Breast epithelium (tissue), 4 donors: ENCODE measurements around the gene FHDC1. TPM values are rescaled to one million over a fixed set of nuclear protein-coding genes. Genes with fewer than 3 reads are reported as not detected.

Experiments
- DNase-seq, 2 donors: peaks; one replicate each; pipeline ENCODE4 v3.0.0-alpha.2; 2019; ENCODE audit warnings: low spot score in 2 of 2
- H3K27ac ChIP-seq, 2 donors: fragments of 200-600 bp; sonication (generic) in 1 of 2; one replicate each; pipeline ENCODE4 v1.5.1; 2016 to 2019; ENCODE audit warnings: mild to moderate bottlenecking in 1 of 2
- H3K27me3 ChIP-seq, 2 donors: fragments of 200-600 bp; sonication (generic) in 1 of 2; one replicate each; pipeline versions ENCODE4 v1.5.1 to v1.6.0; 2017 to 2019; ENCODE audit warnings: control low read depth in 1 of 2, mild to moderate bottlenecking in 1 of 2
- H3K36me3 ChIP-seq: fragments of 200-600 bp; one replicate; pipeline ENCODE4 v1.5.1; 2019
- H3K4me1 ChIP-seq, 2 donors: fragments of 200-600 bp; sonication (generic); one replicate each; pipeline ENCODE4 v1.5.1; 2016 to 2019; ENCODE audit warnings: control low read depth in 1 of 2
- H3K4me3 ChIP-seq, 3 donors: fragments of 200-600 bp; sonication (generic); 1 replicate in 2 of 3; 2 replicates in 1 of 3; pipeline ENCODE4 v1.5.1; 2016 to 2019; ENCODE audit warnings: mild to moderate bottlenecking in 3 of 3, moderate library complexity in 2 of 3
- H3K9me3 ChIP-seq, 2 donors: fragments of 200-600 bp; sonication (generic) in 1 of 2; one replicate each; pipeline ENCODE4 v1.5.1; 2016 to 2019; ENCODE audit warnings: control low read depth in 1 of 2
- POLR2A ChIP-seq: fragments of 450-650 bp; IDR thresholded peaks from one replicate; pipeline ENCODE4 v1.6.1; 2016; ENCODE audit warnings: antibody characterized with exemption, mild to moderate bottlenecking, moderate library complexity
- POLR2AphosphoS5 ChIP-seq, 3 donors: sonication (generic); formaldehyde crosslinking; IDR thresholded peaks; one replicate each; pipeline ENCODE4 v1.6.1; 2017; ENCODE audit warnings: antibody characterized with exemption in 3 of 3
- intact Hi-C: fragments of 100-400 bp; cut with DNase I; formaldehyde crosslinking; loops from one replicate; pipeline ENCODE4 v1.15.1; 2023; ENCODE audit warnings: low total_unique reads
- total RNA-seq, 3 donors: library from RNA; depleted of rRNA; stranded (reverse); fragments of >200 nt; gene quantifications; one replicate each; pipeline ENCODE4 v1.1.0, GENCODE V29; 2016
- TF ChIP-seq, protein P1 (sequence below), 3 donors: fragments of 450-650 bp; IDR thresholded peaks; one replicate each; pipeline ENCODE4 v1.5.1; 2016 to 2017; ENCODE audit warnings: antibody characterized with exemption in 3 of 3, mild to moderate bottlenecking in 3 of 3, moderate library complexity in 3 of 3

FHDC1 gene
- total RNA-seq, 3 donors from 2014 or later: 0.48 to 2.3 (median 2.0) TPM

DNA sequence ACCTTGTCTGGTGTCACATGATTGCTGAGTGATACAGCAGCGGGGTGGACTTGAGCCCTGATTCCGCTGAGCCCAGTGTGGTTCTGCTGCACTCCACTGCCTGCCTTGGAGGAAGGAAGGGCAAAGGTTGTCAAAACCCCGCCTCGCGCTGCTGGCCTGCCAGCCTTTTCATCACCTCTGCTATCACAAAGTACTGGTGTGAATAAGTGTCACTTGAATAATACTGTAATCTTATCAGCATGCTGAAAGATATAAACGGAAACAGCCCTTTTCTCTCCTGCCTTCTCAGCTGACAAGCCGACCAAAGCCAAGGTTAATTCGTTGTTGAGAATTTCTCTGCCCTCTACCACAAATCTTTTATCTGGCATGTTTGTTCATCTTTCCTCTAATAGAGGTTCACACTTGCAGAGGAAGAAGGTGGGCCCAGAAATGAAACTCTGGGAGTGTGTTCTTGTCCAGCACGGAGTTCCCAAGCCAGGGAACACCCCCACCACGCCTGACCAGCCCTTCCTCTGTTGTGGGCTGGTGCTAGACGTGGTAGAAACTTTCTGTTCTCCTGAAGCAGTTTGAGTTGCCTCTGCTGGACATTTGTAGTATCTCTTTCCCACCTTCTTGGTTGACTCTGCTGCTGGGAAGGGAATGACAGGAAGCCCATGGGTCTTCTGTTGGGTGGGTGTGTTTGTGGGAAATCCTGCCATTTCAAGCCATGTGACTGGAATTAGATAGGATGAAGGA is 21.5 kb downstream of the FHDC1 start:
- Histone ChIP-seq H3K4me3 (no peak overlapping the region), H3K9me3 (no peaks in the 10 kb centered on the region), H3K27me3 (no peaks in the 10 kb centered on the region), H3K27ac (no peak overlapping the region), H3K36me3 (no peaks in the 10 kb centered on the region), H3K4me1 (no peaks in the 10 kb centered on the region)
- intact Hi-C loops: no loop called here
- TF ChIP-seq POLR2A (no peak), POLR2AphosphoS5 (IDR thresholded peaks at IDR 0.05) (no peak)
- TF ChIP-seq, protein P1, sequence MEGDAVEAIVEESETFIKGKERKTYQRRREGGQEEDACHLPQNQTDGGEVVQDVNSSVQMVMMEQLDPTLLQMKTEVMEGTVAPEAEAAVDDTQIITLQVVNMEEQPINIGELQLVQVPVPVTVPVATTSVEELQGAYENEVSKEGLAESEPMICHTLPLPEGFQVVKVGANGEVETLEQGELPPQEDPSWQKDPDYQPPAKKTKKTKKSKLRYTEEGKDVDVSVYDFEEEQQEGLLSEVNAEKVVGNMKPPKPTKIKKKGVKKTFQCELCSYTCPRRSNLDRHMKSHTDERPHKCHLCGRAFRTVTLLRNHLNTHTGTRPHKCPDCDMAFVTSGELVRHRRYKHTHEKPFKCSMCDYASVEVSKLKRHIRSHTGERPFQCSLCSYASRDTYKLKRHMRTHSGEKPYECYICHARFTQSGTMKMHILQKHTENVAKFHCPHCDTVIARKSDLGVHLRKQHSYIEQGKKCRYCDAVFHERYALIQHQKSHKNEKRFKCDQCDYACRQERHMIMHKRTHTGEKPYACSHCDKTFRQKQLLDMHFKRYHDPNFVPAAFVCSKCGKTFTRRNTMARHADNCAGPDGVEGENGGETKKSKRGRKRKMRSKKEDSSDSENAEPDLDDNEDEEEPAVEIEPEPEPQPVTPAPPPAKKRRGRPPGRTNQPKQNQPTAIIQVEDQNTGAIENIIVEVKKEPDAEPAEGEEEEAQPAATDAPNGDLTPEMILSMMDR (IDR thresholded peaks at IDR 0.05): no peak
- no peak for DNase-seq

DNA sequence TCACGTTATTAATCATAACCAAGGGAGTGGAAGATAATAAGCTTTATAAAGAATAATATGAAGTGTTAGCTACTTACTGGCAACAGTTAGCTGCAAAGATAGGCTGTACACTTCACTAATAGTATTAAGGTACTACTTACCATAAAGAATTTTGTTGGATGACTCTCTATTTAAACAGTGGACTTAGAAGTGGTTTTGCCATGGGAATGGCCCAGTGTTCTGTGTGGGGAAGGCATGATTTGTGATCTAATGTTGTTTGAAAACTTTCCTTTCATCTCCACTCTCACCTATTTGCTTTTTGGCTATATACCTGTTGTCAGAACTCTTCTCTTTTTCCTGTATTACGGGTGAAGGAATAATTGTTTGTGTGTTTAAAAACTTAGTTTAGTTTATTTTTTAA is 23.0 kb downstream of the FHDC1 start:
- H3K4me1 ChIP-seq: no peaks in the 10 kb centered on the region
- H3K4me3 ChIP-seq: no peak overlapping the region
- no peak for TF ChIP-seq POLR2A
- intact Hi-C loops: no loop called here
- no peak overlapping the region for H3K27ac ChIP-seq
- H3K9me3 ChIP-seq: no peaks in the 10 kb centered on the region
- H3K36me3 ChIP-seq: no peaks in the 10 kb centered on the region
- H3K27me3 ChIP-seq: no peaks in the 10 kb centered on the region
- DNase-seq: no peak

DNA sequence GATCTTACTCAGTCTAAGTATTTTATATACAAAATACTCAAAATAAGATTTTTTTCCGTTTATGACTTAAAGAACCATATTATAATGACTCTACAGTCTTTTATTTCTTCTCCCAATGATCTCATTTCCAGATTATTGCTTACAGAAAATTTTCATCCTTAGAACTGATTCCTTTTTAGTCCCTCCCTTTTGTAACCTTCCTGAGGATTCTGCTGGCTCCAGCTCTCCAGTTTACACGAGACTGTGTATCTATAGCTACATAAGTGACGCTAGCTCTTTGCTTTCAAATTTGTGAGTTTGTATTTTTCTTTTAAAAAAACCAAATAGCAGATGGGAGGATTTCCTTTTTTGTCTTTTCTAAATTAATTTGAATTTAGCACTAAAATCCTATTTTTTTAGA is 24.0 kb downstream of the FHDC1 start:
- Histone ChIP-seq H3K9me3 (no peaks in the 10 kb centered on the region), H3K4me1 (no peaks in the 10 kb centered on the region), H3K36me3 (no peaks in the 10 kb centered on the region), H3K4me3 (no peak overlapping the region), H3K27me3 (no peaks in the 10 kb centered on the region), H3K27ac (no peak overlapping the region)
- TF ChIP-seq, protein P1 (IDR thresholded peaks at IDR 0.05): no peak
- no peak for TF ChIP-seq POLR2A
- no peak for DNase-seq
- intact Hi-C loops: no loop called here

DNA sequence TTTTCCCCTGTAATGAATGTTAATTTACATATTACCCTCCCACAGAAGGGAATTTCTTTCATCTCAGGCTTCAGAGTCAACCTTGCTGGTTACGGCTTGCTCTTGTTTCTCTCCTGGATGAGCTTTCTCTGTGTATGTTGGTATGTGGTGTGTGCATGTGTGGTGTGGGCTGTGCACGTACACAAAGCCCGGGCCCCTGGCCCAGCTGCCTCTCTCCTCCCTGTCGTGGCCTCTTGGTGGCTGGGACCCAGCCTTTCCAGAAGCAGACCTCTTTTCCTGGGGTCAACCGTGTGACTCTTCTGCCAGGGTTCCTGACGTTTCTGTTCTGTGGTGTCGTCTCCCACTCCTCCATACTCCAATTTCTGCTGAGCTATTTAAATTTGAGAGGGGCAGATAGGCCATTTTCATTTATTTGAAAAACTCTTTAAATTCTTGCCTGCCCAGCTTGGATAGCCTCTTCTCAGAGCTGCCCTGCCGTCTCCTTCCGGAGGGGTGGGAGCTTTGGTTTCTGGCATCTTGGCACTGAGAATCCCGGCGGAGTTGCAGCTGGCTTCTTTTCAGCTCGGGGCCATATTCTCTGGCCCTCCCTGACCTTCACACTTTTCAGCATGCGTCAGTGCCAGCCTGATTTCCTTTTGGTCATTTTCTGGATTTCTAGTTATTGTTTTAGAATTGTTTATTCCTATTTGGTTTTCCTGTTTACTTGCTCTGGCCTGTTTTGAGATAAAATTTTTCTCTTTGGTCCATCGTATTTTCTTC is 25.1 kb downstream of the FHDC1 start:
- Histone ChIP-seq H3K9me3 (no peaks in the 10 kb centered on the region), H3K36me3 (no peaks in the 10 kb centered on the region), H3K4me3 (no peak overlapping the region), H3K4me1 (no peaks in the 10 kb centered on the region), H3K27ac (no peak overlapping the region), H3K27me3 (no peaks in the 10 kb centered on the region)
- TF ChIP-seq, protein P1 (IDR thresholded peaks at IDR 0.05): no peak
- no peak for TF ChIP-seq POLR2AphosphoS5 (IDR thresholded peaks at IDR 0.05)
- no peak for TF ChIP-seq POLR2A
- intact Hi-C loops: no loop called here
- DNase-seq: no peak

DNA sequence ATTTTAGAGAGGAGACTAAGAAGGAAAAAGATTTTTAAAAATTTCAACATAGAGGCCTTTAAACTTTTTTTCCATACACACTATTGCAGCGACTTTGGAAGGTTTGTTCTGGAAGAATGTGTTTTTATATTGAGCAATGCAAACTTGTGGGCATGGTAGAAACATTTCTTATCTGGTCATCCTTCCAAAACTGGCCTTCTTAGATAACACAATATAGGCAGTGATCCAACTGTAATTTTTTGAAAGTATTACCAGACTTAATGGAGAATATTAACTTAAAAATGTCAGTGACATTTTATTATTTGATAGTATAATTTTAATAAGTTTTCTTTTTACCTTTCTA is 25.6 kb downstream of the FHDC1 start:
- H3K27ac ChIP-seq: no peak overlapping the region
- no peaks in the 10 kb centered on the region for H3K36me3 ChIP-seq
- H3K9me3 ChIP-seq: no peaks in the 10 kb centered on the region
- no peaks in the 10 kb centered on the region for H3K27me3 ChIP-seq
- no peaks in the 10 kb centered on the region for H3K4me1 ChIP-seq
- DNase-seq: no peak
- H3K4me3 ChIP-seq: no peak overlapping the region
- TF ChIP-seq, protein P1 (IDR thresholded peaks at IDR 0.05): no peak
- TF ChIP-seq POLR2AphosphoS5 (IDR thresholded peaks at IDR 0.05): no peak
- no peak for TF ChIP-seq POLR2A
- intact Hi-C loops: no loop called here
